Measurements from ENCODE around the gene EPHA7.

Gene EPHA7

GRCh38 chr6:93252930-93253329, 166.4 kb downstream of the EPHA7 start:
- DNase-seq (ENCODE audit: low read depth in 4 of 4, low spot score in 1 of 4), result no peak

- no peak for DNase-seq (ENCODE audit: low read depth in 4 of 4, low spot score in 1 of 4)
These were observed 170.7 kb downstream of the EPHA7 start for GRCh38 chr6:93248631-93249030.

- no peak for DNase-seq (ENCODE audit: low read depth in 4 of 4, low spot score in 1 of 4)
These were observed 176.1 kb downstream of the EPHA7 start for GRCh38 chr6:93243231-93243778.

DNA sequence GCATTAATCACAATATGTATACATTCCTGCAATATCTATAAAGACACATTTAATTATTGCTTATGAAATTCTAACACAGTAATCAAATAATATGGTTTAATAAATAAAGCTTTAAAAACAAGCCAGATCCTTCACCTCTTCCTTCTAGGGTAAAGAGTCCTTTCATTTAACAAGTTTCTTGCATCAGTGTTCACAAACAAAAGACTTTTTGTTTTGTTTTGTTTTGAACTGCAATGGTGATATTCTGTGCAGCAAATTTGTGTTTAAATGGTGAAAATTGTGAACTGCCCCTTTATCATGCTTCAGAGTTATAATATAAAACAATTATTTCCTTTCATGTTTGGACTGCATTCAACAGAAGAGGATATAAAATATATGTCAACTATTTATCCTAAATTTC, 177.3 kb downstream of the EPHA7 start:
- no peak for DNase-seq (ENCODE audit: low read depth in 4 of 4, low spot score in 1 of 4)

GRCh38 chr6:93238632-93239031, 180.7 kb downstream of the EPHA7 start:
- DNase-seq (ENCODE audit: low read depth in 4 of 4, low spot score in 1 of 4), result no peak

- no peak for DNase-seq (ENCODE audit: low read depth in 4 of 4, low spot score in 1 of 4)
These were observed 183.6 kb downstream of the EPHA7 start for GRCh38 chr6:93235775-93236174.

- no peak for DNase-seq (ENCODE audit: low read depth in 4 of 4, low spot score in 1 of 4)
These were observed 192.5 kb downstream of the EPHA7 start for GRCh38 chr6:93226822-93227221.

GRCh38 chr6:93222071-93222851, 197.1 kb downstream of the EPHA7 start:
- no peak for DNase-seq (ENCODE audit: low read depth in 4 of 4, low spot score in 1 of 4)

DNA sequence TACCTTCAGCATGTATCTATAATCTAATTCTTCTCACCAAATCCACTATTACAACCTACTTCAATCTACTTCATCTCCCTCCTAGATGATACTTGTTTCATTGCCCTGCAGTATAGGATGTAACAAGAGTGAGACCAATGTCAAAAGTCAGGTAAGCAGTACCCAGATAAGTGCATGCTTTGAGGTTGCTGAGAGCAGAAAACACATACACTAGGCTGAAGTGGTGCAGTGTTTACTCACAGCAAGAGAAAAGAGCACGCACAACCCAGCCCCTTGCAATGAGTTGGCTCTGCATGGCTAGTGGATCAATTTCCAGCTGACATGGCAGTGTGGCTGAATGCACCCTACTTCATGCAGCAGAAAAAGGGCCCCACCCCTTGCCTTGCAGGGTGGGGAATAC, 199.9 kb downstream of the EPHA7 start:
- no peak for DNase-seq (ENCODE audit: low read depth in 4 of 4, low spot score in 1 of 4)

DNA sequence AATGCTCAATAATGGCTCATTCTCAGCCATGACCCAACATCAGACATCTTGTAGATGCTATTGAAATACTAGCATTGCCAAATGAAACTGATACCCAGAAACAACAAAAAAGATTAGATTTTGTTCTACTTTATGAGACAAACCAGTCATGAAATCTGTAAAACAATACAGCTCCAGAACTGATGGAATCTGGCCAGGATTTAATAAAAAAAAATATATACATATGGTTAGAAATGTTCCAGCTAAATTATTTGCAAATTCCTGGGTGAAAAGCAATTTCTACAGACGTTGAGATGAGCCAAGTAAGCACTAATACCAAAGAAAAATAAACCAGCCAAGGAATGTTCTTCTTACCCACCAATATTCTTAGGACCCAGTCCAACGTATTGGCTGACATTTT, 201.3 kb downstream of the EPHA7 start:
- DNase-seq (ENCODE audit: low read depth in 4 of 4, low spot score in 1 of 4), result no peak

DNA sequence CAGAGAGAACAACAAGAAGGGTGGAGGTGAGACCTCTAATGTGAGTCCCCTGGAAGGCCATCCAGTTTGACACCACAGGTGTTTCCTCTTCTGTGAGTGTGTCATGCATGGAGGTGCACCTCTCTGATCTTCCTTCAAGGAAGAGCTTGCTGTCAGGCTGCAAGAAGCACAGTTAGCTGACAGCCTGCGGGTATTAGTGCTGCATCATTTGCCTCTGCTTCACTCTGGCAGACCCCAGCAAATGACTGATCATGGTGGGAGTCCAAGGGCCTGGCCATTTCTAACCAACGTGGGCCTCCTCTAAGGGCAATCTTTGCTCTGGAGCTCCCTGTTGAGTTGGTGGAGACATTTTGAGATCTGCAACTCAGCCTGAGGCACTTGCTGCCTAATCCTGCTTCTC, 206.3 kb downstream of the EPHA7 start:
- no peak for DNase-seq (ENCODE audit: low read depth in 4 of 4, low spot score in 1 of 4)

GRCh38 chr6:93210908-93211307, 208.5 kb downstream of the EPHA7 start:
- no peak for DNase-seq (ENCODE audit: low read depth in 4 of 4, low spot score in 1 of 4)

GRCh38 chr6:93209358-93209757, 210.0 kb downstream of the EPHA7 start:
- no peak for DNase-seq (ENCODE audit: low read depth in 4 of 4, low spot score in 1 of 4)

GRCh38 chr6:93196406-93196970, 222.9 kb downstream of the EPHA7 start:
- DNase-seq (ENCODE audit: low read depth in 4 of 4, low spot score in 1 of 4), result no peak

DNA sequence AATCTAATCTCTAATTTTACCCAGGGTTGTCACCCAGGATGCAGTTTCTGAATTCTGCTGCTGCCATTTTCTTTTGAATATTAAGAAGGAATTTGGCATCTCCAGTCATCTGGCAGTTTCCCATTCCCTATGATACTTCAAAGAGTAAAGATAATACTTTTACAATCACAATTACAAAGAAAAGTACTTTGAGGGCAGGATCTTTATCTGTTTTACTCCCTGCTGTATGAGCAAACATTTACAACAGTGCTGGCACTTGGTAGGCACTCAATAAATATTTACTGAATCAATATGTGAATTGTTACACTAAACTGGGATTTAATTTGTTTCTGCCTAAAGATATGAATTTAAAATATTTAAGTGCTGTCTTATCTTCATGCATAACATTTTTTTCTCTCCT, 224.9 kb downstream of the EPHA7 start:
- no peak for DNase-seq (ENCODE audit: low read depth in 4 of 4, low spot score in 1 of 4)

DNA sequence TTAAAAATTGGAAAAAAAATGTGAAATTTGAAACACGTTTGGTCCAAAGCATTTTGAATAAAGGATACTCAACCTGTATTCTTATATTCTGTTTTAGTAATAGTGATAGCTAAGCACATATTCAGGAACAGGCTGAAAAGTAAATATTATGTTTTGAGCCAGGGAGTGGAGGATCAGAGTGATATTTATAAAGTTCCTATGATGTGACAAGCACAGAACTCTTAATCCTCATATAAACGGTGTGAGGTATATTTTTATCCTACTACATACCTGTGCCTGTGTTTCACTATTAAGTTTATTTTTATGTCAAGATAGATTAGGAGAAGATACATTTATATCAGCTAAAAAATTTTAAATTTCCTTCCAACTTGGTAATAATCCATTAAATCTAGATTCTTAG, 225.5 kb downstream of the EPHA7 start:
- DNase-seq (ENCODE audit: low read depth in 4 of 4, low spot score in 1 of 4), result no peak
